Esophagus squamous epithelium (tissue), 5 donors: Measurements from ENCODE around the gene PDE3A. TPM values are rescaled to one million over a fixed set of nuclear protein-coding genes. Genes with fewer than 3 reads are reported as not detected.

Source experiments
- DNase-seq: peaks from one replicate; lab custom pipeline; 2025; lab: John Stamatoyannopoulos, UW
- H3K27ac ChIP-seq, 4 donors: fragments of 200-600 bp; sonication (generic); one replicate each; pipeline ENCODE4 v1.5.1; 2016 to 2019; ENCODE audit warnings: mild to moderate bottlenecking in 1 of 4
- H3K27me3 ChIP-seq, 4 donors: fragments of 200-600 bp; sonication (generic); 1 replicate in 3 of 4; 2 replicates in 1 of 4; pipeline versions ENCODE4 v1.5.1 to v1.6.0; 2017 to 2021; ENCODE audit warnings: antibody characterized with exemption in 1 of 4
- H3K36me3 ChIP-seq, 3 donors: fragments of 200-600 bp; sonication (generic); one replicate each; pipeline ENCODE4 v1.5.1; 2016 to 2019
- H3K4me1 ChIP-seq, 3 donors: fragments of 200-600 bp; sonication (generic); one replicate each; pipeline ENCODE4 v1.5.1; 2017 to 2019
- H3K4me3 ChIP-seq, 4 donors: fragments of 200-600 bp; sonication (generic); 1 replicate in 3 of 4; 2 replicates in 1 of 4; pipeline ENCODE4 v1.5.1; 2016 to 2019; ENCODE audit warnings: mild to moderate bottlenecking in 2 of 4, moderate library complexity in 1 of 4
- H3K9me3 ChIP-seq, 3 donors: fragments of 200-600 bp; sonication (generic); one replicate each; pipeline ENCODE4 v1.5.1; 2016 to 2019
- CTCF ChIP-seq, 6 experiments: fragments of 450-650 bp in 4 of 6; fragments of 200-600 bp in 2 of 6; sonication (generic) in 2 of 6; IDR thresholded peaks; one replicate each; pipeline ENCODE4 v1.5.1; 2016 to 2019; ENCODE audit warnings: antibody characterized with exemption in 6 of 6, mild to moderate bottlenecking in 4 of 6, moderate library complexity in 4 of 6
- POLR2A ChIP-seq, 4 donors: fragments of 450-650 bp; IDR thresholded peaks; one replicate each; pipeline ENCODE4 v1.6.1; 2017; ENCODE audit warnings: antibody characterized with exemption in 4 of 4, mild to moderate bottlenecking in 4 of 4, moderate library complexity in 3 of 4
- WGBS, 2 donors: methylation state at CpG; one replicate each; pipeline ENCODE4 v1.1.5; 2018; 5-methylcytosine and 5-hydroxymethylcytosine counted together
- intact Hi-C: fragments of 100-400 bp; cut with DNase I; formaldehyde crosslinking; loops from one replicate; pipeline ENCODE4 v1.15.0; 2022
- total RNA-seq, 4 donors: library from RNA; depleted of rRNA; stranded (reverse); fragments of >200 nt; gene quantifications; one replicate each; pipeline ENCODE4 v1.1.0, GENCODE V29; 2016
- donor health status: DM: yes; HTN: yes; CAD: no.

The PDE3A gene
- total RNA-seq, 4 donors from 2014 or later, result 0.30 to 5.5 (median 3.1) TPM

- intact Hi-C loops, result no loop called here
- no peak for TF ChIP-seq POLR2A (IDR thresholded peaks at IDR 0.05)
- no peak for TF ChIP-seq CTCF (IDR thresholded peaks at IDR 0.05)
- Histone ChIP-seq H3K27me3 (no peaks in the 10 kb centered on the region), H3K4me1 (peaks cover 0 to 13% (median 4%) of the 10 kb centered on the region in 3 donors), H3K4me3 (no peak overlapping the region), H3K27ac (no peak overlapping the region), H3K9me3 (no peaks in the 10 kb centered on the region), H3K36me3 (no peaks in the 10 kb centered on the region)
- WGBS, 2 donors, result 44 to 50% methylated on average over 1 of the region's 1 CpG
- DNase-seq, result no peak
Measured at GRCh38 chr12:20631711-20632110, 263.4 kb downstream of the PDE3A start.

DNA sequence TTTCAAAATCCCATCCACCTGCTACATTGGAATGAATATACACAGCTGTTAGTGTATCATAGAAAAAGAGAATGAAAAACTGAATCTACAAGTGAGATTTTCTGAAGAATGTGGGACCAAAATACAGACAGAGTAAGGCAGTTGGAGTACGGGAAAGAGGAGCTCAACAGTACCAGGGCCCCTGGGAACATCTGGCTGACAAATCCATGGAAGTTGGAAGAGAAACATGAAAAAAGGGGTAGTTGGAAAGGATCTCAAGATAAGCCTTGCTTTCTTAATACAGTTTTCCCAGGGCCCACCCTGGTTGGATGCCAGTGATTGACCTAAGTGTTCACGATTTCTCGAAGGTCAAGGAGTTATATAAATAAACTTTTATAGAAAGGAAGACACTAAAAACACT lies 272.8 kb downstream of the PDE3A start:
- no peaks in the 10 kb centered on the region for H3K9me3 ChIP-seq
- DNase-seq, result no peak
- H3K4me3 ChIP-seq, result no peak overlapping the region
- H3K27ac ChIP-seq, result no peak overlapping the region
- H3K36me3 ChIP-seq, result no peaks in the 10 kb centered on the region
- WGBS, 2 donors, result 66 to 77% methylated on average over 3 of the region's 3 CpGs
- intact Hi-C loops, result no loop called here
- no peaks in the 10 kb centered on the region for H3K4me1 ChIP-seq
- TF ChIP-seq CTCF (IDR thresholded peaks at IDR 0.05), result no peak
- H3K27me3 ChIP-seq, result no peaks in the 10 kb centered on the region

- Histone ChIP-seq H3K27ac (no peak overlapping the region), H3K36me3 (no peaks in the 10 kb centered on the region), H3K4me1 (no peaks in the 10 kb centered on the region), H3K4me3 (no peak overlapping the region), H3K27me3 (no peaks in the 10 kb centered on the region), H3K9me3 (no peaks in the 10 kb centered on the region)
- WGBS, 2 donors, result 84 to 85% methylated on average over 2 of the region's 2 CpGs
- intact Hi-C loops, result no loop called here
- DNase-seq, result no peak
- TF ChIP-seq CTCF (IDR thresholded peaks at IDR 0.05) (no peak), POLR2A (IDR thresholded peaks at IDR 0.05) (no peak)
Measured at GRCh38 chr12:20643822-20644221, 275.5 kb downstream of the PDE3A start.

GRCh38 chr12:20646239-20646827 lies 278.0 kb downstream of the PDE3A start:
- no peak for DNase-seq
- H3K36me3 ChIP-seq, result no peaks in the 10 kb centered on the region
- H3K4me1 ChIP-seq, result no peaks in the 10 kb centered on the region
- H3K9me3 ChIP-seq, result no peaks in the 10 kb centered on the region
- intact Hi-C loops, result no loop called here
- no peaks in the 10 kb centered on the region for H3K27me3 ChIP-seq
- 23 to 57% methylated on average over 3 of the region's 3 CpGs for WGBS, 2 donors
- H3K27ac ChIP-seq, result no peak overlapping the region
- H3K4me3 ChIP-seq, result no peak overlapping the region
- no peak for TF ChIP-seq POLR2A (IDR thresholded peaks at IDR 0.05)
- TF ChIP-seq CTCF (IDR thresholded peaks at IDR 0.05), result peak in 3 of 6 experiments; percentile 28 to 41 (median 39)

GRCh38 chr12:20653871-20654270 lies 285.5 kb downstream of the PDE3A start:
- no peaks in the 10 kb centered on the region for H3K4me1 ChIP-seq
- peaks cover 0 to 8% (median 0%) of the 10 kb centered on the region in 3 donors for H3K36me3 ChIP-seq
- no peak overlapping the region for H3K4me3 ChIP-seq
- no peak for TF ChIP-seq CTCF (IDR thresholded peaks at IDR 0.05)
- no peaks in the 10 kb centered on the region for H3K9me3 ChIP-seq
- H3K27ac ChIP-seq, result no peak overlapping the region
- DNase-seq, result no peak
- H3K27me3 ChIP-seq, result no peaks in the 10 kb centered on the region
- 93 to 97% methylated on average over 2 of the region's 2 CpGs for WGBS, 2 donors
- intact Hi-C loops, result no loop called here
